ENCODE measurements around the gene NCAN. TPM values are rescaled to one million over a fixed set of nuclear protein-coding genes. Genes with fewer than 3 reads are reported as not detected.

Gene NCAN
- total RNA-seq, 1 donor from 2014 or later: not detected

GRCh38 chr19:19260417-19261214 is 48.9 kb downstream of the NCAN start:
- ChIA-PET CTCF (no interaction called here), POLR2A (no interaction called here)
- Mint-ChIP-seq H3K27me3 (peaks cover 41% of the 10 kb centered on the region), H3K27ac (no peak overlapping the region), H3K9me3 (no peaks in the 10 kb centered on the region), H3K36me3 (ENCODE audit: low read depth) (no peaks in the 10 kb centered on the region), H3K4me1 (peaks cover 13% of the 10 kb centered on the region), H3K4me3 (peak overlapping the region; percentile 55)
- ATAC-seq (ENCODE audit: low read depth) (peak; percentile 57), DNase-seq (no peak)
- intact Hi-C loops (cut with micrococcal nuclease): no loop called here
- TF ChIP-seq CTCF (IDR thresholded peaks at IDR 0.05): no peak

DNA sequence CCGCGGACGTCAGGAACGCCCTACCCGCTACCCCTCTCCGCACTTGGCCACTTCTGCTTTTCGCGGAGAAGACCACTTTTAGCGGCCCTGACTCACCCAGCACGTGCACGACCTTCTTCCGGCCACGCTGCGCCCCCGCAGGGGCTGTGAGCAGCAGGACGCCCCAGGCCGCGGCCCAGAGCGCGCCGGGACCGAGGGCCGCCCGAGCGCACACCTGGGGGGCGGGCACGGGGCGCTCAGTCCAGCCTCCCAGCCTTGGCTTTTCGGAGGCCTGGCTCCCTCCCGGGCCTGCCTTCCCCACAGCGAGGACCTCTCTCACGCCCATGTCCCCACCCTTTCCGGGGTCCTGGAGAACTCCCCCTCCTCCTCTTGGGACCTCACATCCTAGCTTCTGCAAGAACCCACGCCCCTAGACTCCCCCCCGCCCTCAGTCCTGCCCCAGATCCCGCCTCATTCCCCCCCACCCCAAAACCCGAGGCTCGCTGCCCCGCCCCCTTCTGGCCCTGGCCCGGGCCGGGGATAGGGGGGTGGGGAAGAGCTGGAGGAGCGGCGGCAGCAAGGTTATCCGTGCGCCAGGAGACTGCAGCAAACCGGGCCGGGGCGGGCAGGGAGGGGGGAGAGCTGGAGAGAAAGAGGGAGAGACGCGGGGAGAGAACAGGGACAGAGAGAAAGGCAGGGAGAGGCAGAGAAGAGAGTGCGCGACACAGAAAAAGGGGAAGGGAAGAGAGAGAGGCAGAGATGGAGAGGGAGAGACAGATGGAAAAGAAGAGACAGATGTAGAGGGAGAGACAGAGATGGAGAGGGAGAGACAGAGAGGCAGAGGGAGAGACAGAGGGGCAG is 49.8 kb downstream of the NCAN start:
- H3K27ac Mint-ChIP-seq: peak overlapping the region; percentile 47
- peaks cover 13% of the 10 kb centered on the region for H3K4me1 Mint-ChIP-seq
- H3K9me3 Mint-ChIP-seq: no peaks in the 10 kb centered on the region
- H3K36me3 Mint-ChIP-seq (ENCODE audit: low read depth): no peaks in the 10 kb centered on the region
- H3K4me3 Mint-ChIP-seq: peak overlapping the region; percentile 56
- ATAC-seq (ENCODE audit: low read depth) (peak; percentile 80), DNase-seq (peak; percentile 23)
- intact Hi-C loops (cut with micrococcal nuclease): no loop called here
- ChIA-PET POLR2A (interaction anchor here (0.7 kb wide), 4 partner anchors 11 to 342 kb away, joined by 5 to 12 read pairs (median 8); partner anchors contain the start of genes DDX49 and MEF2B), CTCF (no interaction called here)
- H3K27me3 Mint-ChIP-seq: peaks cover 35% of the 10 kb centered on the region
- no peak for TF ChIP-seq CTCF (IDR thresholded peaks at IDR 0.05)

- no peak for TF ChIP-seq CTCF (IDR thresholded peaks at IDR 0.05)
- Mint-ChIP-seq H3K9me3 (no peaks in the 10 kb centered on the region), H3K4me3 (peak overlapping the region; percentile 56), H3K27me3 (peaks cover 30% of the 10 kb centered on the region), H3K27ac (peak overlapping the region; percentile 47), H3K36me3 (ENCODE audit: low read depth) (no peaks in the 10 kb centered on the region), H3K4me1 (peaks cover 13% of the 10 kb centered on the region)
- DNase-seq (no peak), ATAC-seq (ENCODE audit: low read depth) (no peak)
- ChIA-PET POLR2A (interaction anchor here (0.7 kb wide), 3 partner anchors 10 to 343 kb away, joined by 6 to 12 read pairs (median 10); partner anchors contain the start of genes DDX49 and MEF2B), CTCF (no interaction called here)
- intact Hi-C loops (cut with micrococcal nuclease): no loop called here
Observed at GRCh38 chr19:19262190-19263057, 50.7 kb downstream of the NCAN start.

- intact Hi-C loops (cut with micrococcal nuclease): no loop called here
- no peaks in the 10 kb centered on the region for H3K9me3 Mint-ChIP-seq
- no peak for TF ChIP-seq CTCF (IDR thresholded peaks at IDR 0.05)
Observed at GRCh38 chr19:19263886-19264487, 52.2 kb downstream of the NCAN start.

More at GRCh38 chr19:19263886-19264487, 52.2 kb downstream of the NCAN start:
- H3K4me3 Mint-ChIP-seq: no peak overlapping the region
- POLR2A ChIA-PET: no interaction called here
- CTCF ChIA-PET: no interaction called here
- no peaks in the 10 kb centered on the region for H3K36me3 Mint-ChIP-seq (ENCODE audit: low read depth)
- ATAC-seq (ENCODE audit: low read depth) (no peak), DNase-seq (no peak)
- H3K27ac Mint-ChIP-seq: no peak overlapping the region
- H3K4me1 Mint-ChIP-seq: peaks cover 13% of the 10 kb centered on the region
- peaks cover 27% of the 10 kb centered on the region for H3K27me3 Mint-ChIP-seq
